Measurements from ENCODE around the gene DBP.
"Not testable (repeated sequence)": the region's sequence is repeated elsewhere in the genome, so short reads cannot be mapped to it uniquely, and the experiment has no call there.

DBP gene

GRCh38 chr19:48664476-48664875 is 27.3 kb upstream of the DBP start:
- Histone ChIP-seq H3K27me3 (ENCODE audit: control insufficient read depth in 1 of 2, insufficient read depth in 2 of 2, low read length in 2 of 2) (no peaks in the 10 kb centered on the region), H3K27ac (ENCODE audit: low read length) (no peak overlapping the region), H3K36me3 (ENCODE audit: control insufficient read depth in 2 of 2, insufficient read depth in 2 of 2, low read length in 2 of 2) (no peaks in the 10 kb centered on the region), H3K4me3 (ENCODE audit: low read length in 2 of 2) (no peak overlapping the region), H3K9me3 (ENCODE audit: control insufficient read depth in 2 of 2, low read length in 2 of 2) (no peaks in the 10 kb centered on the region), H3K4me1 (ENCODE audit: control insufficient read depth, insufficient read depth, low read length) (peaks cover 5% of the 10 kb centered on the region), H3K9ac (ENCODE audit: low read length in 2 of 2) (no peak overlapping the region)

- no peaks in the 10 kb centered on the region for H3K27me3 ChIP-seq (ENCODE audit: control insufficient read depth in 1 of 2, insufficient read depth in 2 of 2, low read length in 2 of 2)
- H3K36me3 ChIP-seq (ENCODE audit: control insufficient read depth in 2 of 2, insufficient read depth in 2 of 2, low read length in 2 of 2), result no peaks in the 10 kb centered on the region
- no peak overlapping the region for H3K4me3 ChIP-seq (ENCODE audit: low read length in 2 of 2)
- H3K27ac ChIP-seq (ENCODE audit: low read length), result no peak overlapping the region
- no peak overlapping the region for H3K9ac ChIP-seq (ENCODE audit: low read length in 2 of 2)
- H3K4me1 ChIP-seq (ENCODE audit: control insufficient read depth, insufficient read depth, low read length), result peaks cover 5% of the 10 kb centered on the region
- no peaks in the 10 kb centered on the region for H3K9me3 ChIP-seq (ENCODE audit: control insufficient read depth in 2 of 2, low read length in 2 of 2)
Observed at GRCh38 chr19:48663667-48664066, 26.5 kb upstream of the DBP start.

GRCh38 chr19:48661711-48662090 is 24.5 kb upstream of the DBP start:
- Histone ChIP-seq H3K9ac (ENCODE audit: low read length in 2 of 2) (no peak overlapping the region), H3K36me3 (ENCODE audit: control insufficient read depth in 2 of 2, insufficient read depth in 2 of 2, low read length in 2 of 2) (no peaks in the 10 kb centered on the region), H3K27ac (ENCODE audit: low read length) (no peak overlapping the region), H3K4me3 (ENCODE audit: low read length in 2 of 2) (no peak overlapping the region), H3K4me1 (ENCODE audit: control insufficient read depth, insufficient read depth, low read length) (peaks cover 5% of the 10 kb centered on the region), H3K9me3 (ENCODE audit: control insufficient read depth in 2 of 2, low read length in 2 of 2) (no peaks in the 10 kb centered on the region), H3K27me3 (ENCODE audit: control insufficient read depth in 1 of 2, insufficient read depth in 2 of 2, low read length in 2 of 2) (no peaks in the 10 kb centered on the region)

GRCh38 chr19:48660852-48661710 is 23.9 kb upstream of the DBP start:
- peak overlapping the region; percentile 46 for H3K27ac ChIP-seq (ENCODE audit: low read length)
- peak overlapping the region in 1 of 2 donors; percentile 44 for H3K4me3 ChIP-seq (ENCODE audit: low read length in 2 of 2)
- H3K9me3 ChIP-seq (ENCODE audit: control insufficient read depth in 2 of 2, low read length in 2 of 2), result no peaks in the 10 kb centered on the region
- H3K36me3 ChIP-seq (ENCODE audit: control insufficient read depth in 2 of 2, insufficient read depth in 2 of 2, low read length in 2 of 2), result no peaks in the 10 kb centered on the region
- H3K27me3 ChIP-seq (ENCODE audit: control insufficient read depth in 1 of 2, insufficient read depth in 2 of 2, low read length in 2 of 2), result no peaks in the 10 kb centered on the region
- peaks cover 5% of the 10 kb centered on the region for H3K4me1 ChIP-seq (ENCODE audit: control insufficient read depth, insufficient read depth, low read length)
- no peak overlapping the region for H3K9ac ChIP-seq (ENCODE audit: low read length in 2 of 2)

- Histone ChIP-seq H3K27ac (ENCODE audit: low read length) (no peak overlapping the region), H3K9ac (ENCODE audit: low read length in 2 of 2) (no peak overlapping the region), H3K9me3 (ENCODE audit: control insufficient read depth in 2 of 2, low read length in 2 of 2) (no peaks in the 10 kb centered on the region), H3K4me1 (ENCODE audit: control insufficient read depth, insufficient read depth, low read length) (peaks cover 5% of the 10 kb centered on the region), H3K4me3 (ENCODE audit: low read length in 2 of 2) (no peak overlapping the region), H3K36me3 (ENCODE audit: control insufficient read depth in 2 of 2, insufficient read depth in 2 of 2, low read length in 2 of 2) (no peaks in the 10 kb centered on the region), H3K27me3 (ENCODE audit: control insufficient read depth in 1 of 2, insufficient read depth in 2 of 2, low read length in 2 of 2) (no peaks in the 10 kb centered on the region)
Observed at GRCh38 chr19:48659768-48660167, 22.6 kb upstream of the DBP start.

- no peak overlapping the region for H3K9ac ChIP-seq (ENCODE audit: low read length in 2 of 2)
- peaks cover 5% of the 10 kb centered on the region for H3K4me1 ChIP-seq (ENCODE audit: control insufficient read depth, insufficient read depth, low read length)
- H3K36me3 ChIP-seq (ENCODE audit: control insufficient read depth in 2 of 2, insufficient read depth in 2 of 2, low read length in 2 of 2), result no peaks in the 10 kb centered on the region
- H3K27me3 ChIP-seq (ENCODE audit: control insufficient read depth in 1 of 2, insufficient read depth in 2 of 2, low read length in 2 of 2), result no peaks in the 10 kb centered on the region
- H3K27ac ChIP-seq (ENCODE audit: low read length), result no peak overlapping the region
- no peaks in the 10 kb centered on the region for H3K9me3 ChIP-seq (ENCODE audit: control insufficient read depth in 2 of 2, low read length in 2 of 2)
- H3K4me3 ChIP-seq (ENCODE audit: low read length in 2 of 2), result no peak overlapping the region
Observed at GRCh38 chr19:48658483-48658882, 21.3 kb upstream of the DBP start.

- not testable (repeated sequence) for H3K9ac ChIP-seq (ENCODE audit: low read length in 2 of 2); H3K4me3 ChIP-seq (ENCODE audit: low read length in 2 of 2); H3K27ac ChIP-seq (ENCODE audit: low read length); H3K9me3 ChIP-seq (ENCODE audit: control insufficient read depth in 2 of 2, low read length in 2 of 2); H3K36me3 ChIP-seq (ENCODE audit: control insufficient read depth in 2 of 2, insufficient read depth in 2 of 2, low read length in 2 of 2); H3K27me3 ChIP-seq (ENCODE audit: control insufficient read depth in 1 of 2, insufficient read depth in 2 of 2, low read length in 2 of 2); H3K4me1 ChIP-seq (ENCODE audit: control insufficient read depth, insufficient read depth, low read length)
Observed at GRCh38 chr19:48657828-48658227, 20.6 kb upstream of the DBP start.

GRCh38 chr19:48656840-48657474 is 19.8 kb upstream of the DBP start:
- H3K27ac ChIP-seq (ENCODE audit: low read length), result no peak overlapping the region
- H3K27me3 ChIP-seq (ENCODE audit: control insufficient read depth in 1 of 2, insufficient read depth in 2 of 2, low read length in 2 of 2), result no peaks in the 10 kb centered on the region
- no peaks in the 10 kb centered on the region for H3K9me3 ChIP-seq (ENCODE audit: control insufficient read depth in 2 of 2, low read length in 2 of 2)
- H3K4me1 ChIP-seq (ENCODE audit: control insufficient read depth, insufficient read depth, low read length), result peaks cover 5% of the 10 kb centered on the region
- no peaks in the 10 kb centered on the region for H3K36me3 ChIP-seq (ENCODE audit: control insufficient read depth in 2 of 2, insufficient read depth in 2 of 2, low read length in 2 of 2)
- H3K4me3 ChIP-seq (ENCODE audit: low read length in 2 of 2), result no peak overlapping the region
- no peak overlapping the region for H3K9ac ChIP-seq (ENCODE audit: low read length in 2 of 2)

GRCh38 chr19:48654299-48655059 is 17.3 kb upstream of the DBP start:
- H3K9me3 ChIP-seq (ENCODE audit: control insufficient read depth in 2 of 2, low read length in 2 of 2), result no peaks in the 10 kb centered on the region
- no peaks in the 10 kb centered on the region for H3K4me1 ChIP-seq (ENCODE audit: control insufficient read depth, insufficient read depth, low read length)
- H3K9ac ChIP-seq (ENCODE audit: low read length in 2 of 2), result no peak overlapping the region
- no peak overlapping the region for H3K4me3 ChIP-seq (ENCODE audit: low read length in 2 of 2)
- no peak overlapping the region for H3K27ac ChIP-seq (ENCODE audit: low read length)
- no peaks in the 10 kb centered on the region for H3K36me3 ChIP-seq (ENCODE audit: control insufficient read depth in 2 of 2, insufficient read depth in 2 of 2, low read length in 2 of 2)
- no peaks in the 10 kb centered on the region for H3K27me3 ChIP-seq (ENCODE audit: control insufficient read depth in 1 of 2, insufficient read depth in 2 of 2, low read length in 2 of 2)

- Histone ChIP-seq H3K9me3 (ENCODE audit: control insufficient read depth in 2 of 2, low read length in 2 of 2) (no peaks in the 10 kb centered on the region), H3K27me3 (ENCODE audit: control insufficient read depth in 1 of 2, insufficient read depth in 2 of 2, low read length in 2 of 2) (no peaks in the 10 kb centered on the region), H3K4me1 (ENCODE audit: control insufficient read depth, insufficient read depth, low read length) (no peaks in the 10 kb centered on the region), H3K36me3 (ENCODE audit: control insufficient read depth in 2 of 2, insufficient read depth in 2 of 2, low read length in 2 of 2) (no peaks in the 10 kb centered on the region), H3K4me3 (ENCODE audit: low read length in 2 of 2) (no peak overlapping the region), H3K27ac (ENCODE audit: low read length) (no peak overlapping the region), H3K9ac (ENCODE audit: low read length in 2 of 2) (no peak overlapping the region)
Observed at GRCh38 chr19:48651683-48652048, 14.5 kb upstream of the DBP start.
